DND-41 (cell line): Measurements from ENCODE around the gene MUC22.
A peak's percentile ranks its signal among the peaks of the same experiment; 100 is the strongest.
"Not testable (repeated sequence)": the region's sequence is repeated elsewhere in the genome, so short reads cannot be mapped to it uniquely, and the experiment has no call there.

Experiments used
- ATAC-seq: fragments of 200-7000 bp; cut with Tn5 transposase; 3 replicates; pipeline ENCODE4 v1.9.1; 2021; ENCODE audit warnings: low read depth; ENCODE audit not compliant: insufficient read depth
- DNase-seq: peaks from one replicate; pipeline ENCODE4 v3.0.0-alpha.2; 2020
- H2AFZ ChIP-seq: 2 replicates; pipeline ENCODE4 v1.6.0; 2012; ENCODE audit warnings: low read depth, low read length
- H3K27ac ChIP-seq: 2 replicates; pipeline ENCODE4 v1.5.1; 2012; ENCODE audit warnings: low read length, inconsistent platforms
- H3K27me3 ChIP-seq: fragments of 200-600 bp; sonication (generic); 2 replicates; pipeline ENCODE4 v1.6.0; 2012; ENCODE audit warnings: low read length, mild to moderate bottlenecking, inconsistent platforms; ENCODE audit not compliant: insufficient read depth, poor library complexity
- H3K36me3 ChIP-seq: 2 replicates; pipeline ENCODE4 v1.5.1; 2012; ENCODE audit warnings: low read length, inconsistent platforms; ENCODE audit not compliant: insufficient read depth
- H3K4me1 ChIP-seq: 2 replicates; pipeline ENCODE4 v1.5.1; 2012; ENCODE audit warnings: mild to moderate bottlenecking, low read length; ENCODE audit not compliant: insufficient read depth
- H3K4me2 ChIP-seq: 2 replicates; pipeline ENCODE4 v1.6.0; 2012; ENCODE audit warnings: mild to moderate bottlenecking, moderate library complexity, low read length, inconsistent platforms; ENCODE audit not compliant: insufficient read depth
- H3K4me3 ChIP-seq, 2 experiments: fragments of 200-600 bp in 1 of 2; shearing (Covaris generic) in 1 of 2; 2 replicates each; pipeline ENCODE4 v1.5.1; 2012 to 2016; ENCODE audit warnings: inconsistent platforms in 2 of 2, low read length in 2 of 2, mild to moderate bottlenecking in 2 of 2, low read depth in 1 of 2, moderate library complexity in 1 of 2
- H3K79me2 ChIP-seq: 2 replicates; pipeline ENCODE4 v1.6.0; 2012; ENCODE audit warnings: low read length, inconsistent platforms; ENCODE audit not compliant: insufficient read depth
- H3K9ac ChIP-seq: 2 replicates; pipeline ENCODE4 v1.6.0; 2012; ENCODE audit warnings: low read depth, mild to moderate bottlenecking, inconsistent platforms, low read length, moderate library complexity
- H3K9me3 ChIP-seq: 2 replicates; pipeline ENCODE4 v1.5.1; 2012; ENCODE audit warnings: low read length, moderate library complexity, mild to moderate bottlenecking, inconsistent platforms; ENCODE audit not compliant: insufficient read depth, severe bottlenecking
- H4K20me1 ChIP-seq: 2 replicates; pipeline ENCODE4 v1.6.0; 2012; ENCODE audit warnings: low read length; ENCODE audit not compliant: insufficient read depth
- EZH2 ChIP-seq: IDR thresholded peaks from 3 replicates; pipeline ENCODE4 v1.6.1; 2012; ENCODE audit warnings: borderline replicate concordance, low read depth, mild to moderate bottlenecking, moderate library complexity, low read length, inconsistent platforms; ENCODE audit not compliant: severe bottlenecking
- TF ChIP-seq, protein P1 (sequence below): IDR thresholded peaks from 2 replicates; pipeline ENCODE4 v1.5.1; 2012; ENCODE audit warnings: borderline replicate concordance, low read length, moderate library complexity, mild to moderate bottlenecking; ENCODE audit not compliant: poor library complexity, severe bottlenecking; ENCODE audit errors: extremely low read depth

MUC22 gene

DNA sequence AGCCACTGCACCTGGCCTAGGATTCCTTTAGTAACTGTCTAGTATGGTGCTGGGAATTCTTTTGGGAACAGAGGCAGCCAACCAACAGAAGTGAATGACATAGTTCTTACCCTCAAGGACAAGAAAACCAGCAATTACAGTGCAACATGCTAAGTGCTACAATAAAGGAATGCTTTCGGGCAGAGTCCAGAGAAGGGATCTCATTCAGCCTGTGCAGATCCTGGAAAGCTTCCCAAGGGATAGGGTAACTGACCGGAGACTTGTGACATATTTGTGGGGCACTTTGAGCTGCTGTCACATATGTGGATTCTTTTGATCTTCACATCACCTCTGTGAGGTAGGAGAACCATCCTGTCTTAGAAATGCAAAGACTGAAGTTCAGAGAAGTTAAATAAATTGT lies 55.3 kb downstream of the MUC22 start:
- H3K4me1 ChIP-seq, result no peaks in the 10 kb centered on the region
- no peaks in the 10 kb centered on the region for H3K9me3 ChIP-seq
- H3K4me3 ChIP-seq, result no peak overlapping the region
- no peak overlapping the region for H3K9ac ChIP-seq
- H4K20me1 ChIP-seq, result no peaks in the 10 kb centered on the region
- no peak overlapping the region for H3K4me2 ChIP-seq
- H3K79me2 ChIP-seq, result no peaks in the 10 kb centered on the region
- H3K27me3 ChIP-seq, result peaks cover 12% of the 10 kb centered on the region
- TF ChIP-seq, protein P1, sequence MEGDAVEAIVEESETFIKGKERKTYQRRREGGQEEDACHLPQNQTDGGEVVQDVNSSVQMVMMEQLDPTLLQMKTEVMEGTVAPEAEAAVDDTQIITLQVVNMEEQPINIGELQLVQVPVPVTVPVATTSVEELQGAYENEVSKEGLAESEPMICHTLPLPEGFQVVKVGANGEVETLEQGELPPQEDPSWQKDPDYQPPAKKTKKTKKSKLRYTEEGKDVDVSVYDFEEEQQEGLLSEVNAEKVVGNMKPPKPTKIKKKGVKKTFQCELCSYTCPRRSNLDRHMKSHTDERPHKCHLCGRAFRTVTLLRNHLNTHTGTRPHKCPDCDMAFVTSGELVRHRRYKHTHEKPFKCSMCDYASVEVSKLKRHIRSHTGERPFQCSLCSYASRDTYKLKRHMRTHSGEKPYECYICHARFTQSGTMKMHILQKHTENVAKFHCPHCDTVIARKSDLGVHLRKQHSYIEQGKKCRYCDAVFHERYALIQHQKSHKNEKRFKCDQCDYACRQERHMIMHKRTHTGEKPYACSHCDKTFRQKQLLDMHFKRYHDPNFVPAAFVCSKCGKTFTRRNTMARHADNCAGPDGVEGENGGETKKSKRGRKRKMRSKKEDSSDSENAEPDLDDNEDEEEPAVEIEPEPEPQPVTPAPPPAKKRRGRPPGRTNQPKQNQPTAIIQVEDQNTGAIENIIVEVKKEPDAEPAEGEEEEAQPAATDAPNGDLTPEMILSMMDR, result no peak
- TF ChIP-seq EZH2, result no peak
- H3K36me3 ChIP-seq, result no peaks in the 10 kb centered on the region
- H2AFZ ChIP-seq, result no peak overlapping the region
- DNase-seq (no peak), ATAC-seq (no peak)
- no peak overlapping the region for H3K27ac ChIP-seq

DNA sequence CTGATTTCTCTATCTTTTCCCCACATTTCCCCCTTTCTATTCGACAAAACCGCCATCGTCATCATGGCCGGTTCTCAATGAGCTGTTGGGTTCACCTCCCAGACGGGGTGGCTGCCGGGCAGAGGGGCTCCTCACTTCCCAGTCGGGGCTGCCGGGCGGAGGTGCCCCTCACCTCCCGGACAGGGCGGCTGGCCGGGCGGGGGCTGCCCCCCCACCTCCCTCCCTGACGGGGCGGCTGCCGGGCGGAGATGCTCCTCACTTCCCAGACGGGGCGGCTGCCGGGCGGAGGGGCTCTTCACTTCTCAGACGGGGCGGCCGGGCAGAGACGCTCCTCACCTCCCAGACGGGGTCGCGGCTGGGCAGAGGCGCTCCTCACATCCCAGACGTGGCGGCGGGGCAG lies 56.8 kb downstream of the MUC22 start:
- not testable (repeated sequence) for H3K9me3 ChIP-seq, H3K36me3 ChIP-seq, H3K4me3 ChIP-seq, H3K9ac ChIP-seq, H3K4me2 ChIP-seq, H2AFZ ChIP-seq, H4K20me1 ChIP-seq, H3K27me3 ChIP-seq, H3K79me2 ChIP-seq, ATAC-seq, H3K27ac ChIP-seq, DNase-seq, H3K4me1 ChIP-seq

DNA sequence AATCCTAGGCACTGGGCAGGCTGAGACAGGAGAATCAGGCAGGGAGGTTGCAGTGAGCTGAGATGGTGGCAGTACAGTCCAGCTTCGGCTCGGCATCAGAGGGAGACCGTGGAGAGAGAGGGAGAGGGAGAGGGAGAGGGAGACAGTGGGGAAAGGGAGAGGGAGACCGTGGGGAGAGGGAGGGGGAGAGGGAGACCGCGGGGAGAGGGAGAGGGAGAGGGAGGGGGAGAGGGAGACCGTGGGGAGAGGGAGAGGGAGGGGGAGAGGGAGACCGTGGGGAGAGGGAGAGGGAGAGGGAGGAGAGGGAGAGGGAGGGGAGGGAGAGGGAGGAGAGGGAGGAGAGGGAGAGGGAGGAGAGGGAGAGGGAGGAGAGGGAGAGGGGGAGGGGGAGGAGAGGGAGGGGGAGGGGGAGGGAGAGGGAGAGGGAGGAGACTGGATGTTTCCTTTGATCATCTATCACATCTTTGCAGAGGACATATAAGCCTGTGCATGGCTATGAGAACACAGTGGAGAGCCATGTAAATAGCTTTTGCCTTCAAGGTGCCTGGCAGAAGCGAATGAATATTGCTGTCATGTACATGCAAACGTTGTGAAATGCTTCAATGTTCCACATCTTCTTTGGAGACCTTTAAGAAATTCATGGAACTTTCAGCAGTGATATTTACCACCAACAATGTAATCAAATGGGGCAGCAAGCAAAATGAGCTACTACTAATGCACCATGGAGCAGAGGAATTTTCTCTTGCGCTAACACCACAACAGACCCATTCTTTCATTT lies 57.8 kb downstream of the MUC22 start:
- H3K27ac ChIP-seq, H3K9ac ChIP-seq, H3K4me1 ChIP-seq, H3K27me3 ChIP-seq, H4K20me1 ChIP-seq, H3K79me2 ChIP-seq, H3K9me3 ChIP-seq, H3K36me3 ChIP-seq, ATAC-seq, H2AFZ ChIP-seq, H3K4me3 ChIP-seq, H3K4me2 ChIP-seq, DNase-seq: not testable (repeated sequence)

DNA sequence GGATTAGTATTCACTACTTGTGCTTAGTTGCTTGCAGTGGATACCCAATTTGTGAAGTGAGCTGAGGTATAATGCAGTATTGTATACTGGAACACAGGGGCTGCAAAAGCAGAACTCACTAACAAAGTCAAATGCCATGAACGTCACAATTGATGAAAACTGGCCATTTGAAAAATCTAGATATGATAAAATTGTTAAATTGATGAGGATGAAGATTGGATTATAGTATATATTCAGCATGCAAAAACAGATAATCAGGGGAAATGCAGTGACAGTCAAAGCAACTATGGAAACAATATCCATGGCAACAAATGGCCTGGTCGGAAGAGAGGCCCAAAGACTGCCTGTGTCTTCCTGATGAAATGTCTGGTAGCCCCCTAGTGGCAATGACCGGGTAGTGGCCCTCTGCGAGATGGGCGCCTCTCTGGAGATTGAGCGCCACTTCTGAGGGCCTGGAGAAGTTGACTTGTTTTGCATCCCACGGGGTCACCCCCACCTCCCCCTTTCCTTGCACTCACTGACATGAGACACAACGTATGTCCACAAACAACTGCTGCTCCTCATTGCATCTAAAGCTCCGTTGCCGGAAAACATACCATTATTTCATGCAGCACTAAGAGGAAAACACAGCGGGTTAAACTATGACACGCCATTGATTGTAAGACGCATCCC lies 58.5 kb downstream of the MUC22 start:
- Histone ChIP-seq H3K4me1 (no peaks in the 10 kb centered on the region), H3K27me3 (no peaks in the 10 kb centered on the region), H3K9me3 (no peaks in the 10 kb centered on the region), H3K4me2 (no peak overlapping the region), H2AFZ (no peak overlapping the region), H3K36me3 (no peaks in the 10 kb centered on the region), H3K4me3 (no peak overlapping the region), H3K9ac (no peak overlapping the region), H4K20me1 (no peaks in the 10 kb centered on the region), H3K79me2 (no peaks in the 10 kb centered on the region), H3K27ac (no peak overlapping the region)
- DNase-seq (peak; percentile 68), ATAC-seq (peak; percentile 87)
- TF ChIP-seq, protein P1, result peak; percentile 87
- no peak for TF ChIP-seq EZH2
